Esophagus muscularis mucosa (tissue), 4 donors: ENCODE measurements around the gene PPP1R12C.

Source experiments
- EP300 ChIP-seq: sonication (generic); formaldehyde crosslinking; IDR thresholded peaks from one replicate; pipeline ENCODE4 v1.6.1; 2017; ENCODE audit warnings: antibody characterized with exemption
- POLR2A ChIP-seq: fragments of 450-650 bp; IDR thresholded peaks from one replicate; pipeline ENCODE4 v1.6.1; 2017; ENCODE audit warnings: antibody characterized with exemption, moderate library complexity, mild to moderate bottlenecking, low read depth
- POLR2AphosphoS5 ChIP-seq, 2 donors: sonication (generic); formaldehyde crosslinking; IDR thresholded peaks; one replicate each; pipeline ENCODE4 v1.6.1; 2017; ENCODE audit warnings: antibody characterized with exemption in 2 of 2
- TF ChIP-seq, protein P1 (sequence below), 3 experiments: fragments of 200-600 bp in 2 of 3; fragments of 450-650 bp in 1 of 3; sonication (generic) in 2 of 3; IDR thresholded peaks; one replicate each; pipeline ENCODE4 v1.5.1; 2017 to 2019; ENCODE audit warnings: antibody characterized with exemption in 3 of 3, mild to moderate bottlenecking in 2 of 3, moderate library complexity in 1 of 3

DNA sequence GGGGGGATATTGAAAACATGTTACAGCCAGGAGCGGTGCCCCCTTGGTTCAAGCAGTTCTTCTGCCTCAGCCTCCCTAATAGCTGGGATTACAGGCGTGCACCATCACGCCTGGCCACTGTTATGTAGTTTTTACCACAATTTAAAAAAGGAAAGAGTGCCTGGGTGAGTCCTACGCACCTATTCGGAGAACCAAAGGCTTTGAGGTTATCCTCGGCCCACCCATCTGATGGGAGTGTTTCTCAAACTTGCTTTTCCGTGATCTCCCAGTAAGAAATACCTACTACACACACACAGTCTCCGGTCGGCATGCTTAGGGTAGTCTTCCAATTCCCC, 75.1 kb downstream of the PPP1R12C start:
- TF ChIP-seq, protein P1, sequence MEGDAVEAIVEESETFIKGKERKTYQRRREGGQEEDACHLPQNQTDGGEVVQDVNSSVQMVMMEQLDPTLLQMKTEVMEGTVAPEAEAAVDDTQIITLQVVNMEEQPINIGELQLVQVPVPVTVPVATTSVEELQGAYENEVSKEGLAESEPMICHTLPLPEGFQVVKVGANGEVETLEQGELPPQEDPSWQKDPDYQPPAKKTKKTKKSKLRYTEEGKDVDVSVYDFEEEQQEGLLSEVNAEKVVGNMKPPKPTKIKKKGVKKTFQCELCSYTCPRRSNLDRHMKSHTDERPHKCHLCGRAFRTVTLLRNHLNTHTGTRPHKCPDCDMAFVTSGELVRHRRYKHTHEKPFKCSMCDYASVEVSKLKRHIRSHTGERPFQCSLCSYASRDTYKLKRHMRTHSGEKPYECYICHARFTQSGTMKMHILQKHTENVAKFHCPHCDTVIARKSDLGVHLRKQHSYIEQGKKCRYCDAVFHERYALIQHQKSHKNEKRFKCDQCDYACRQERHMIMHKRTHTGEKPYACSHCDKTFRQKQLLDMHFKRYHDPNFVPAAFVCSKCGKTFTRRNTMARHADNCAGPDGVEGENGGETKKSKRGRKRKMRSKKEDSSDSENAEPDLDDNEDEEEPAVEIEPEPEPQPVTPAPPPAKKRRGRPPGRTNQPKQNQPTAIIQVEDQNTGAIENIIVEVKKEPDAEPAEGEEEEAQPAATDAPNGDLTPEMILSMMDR (IDR thresholded peaks at IDR 0.05): no peak
- TF ChIP-seq EP300 (no peak), POLR2AphosphoS5 (IDR thresholded peaks at IDR 0.05) (no peak), POLR2A (no peak)
